ENCODE results near the gene SLC9A8. TPM values are rescaled to one million over a fixed set of nuclear protein-coding genes. Genes with fewer than 3 reads are reported as not detected.

Gene SLC9A8
- total and polyA plus RNA-seq, 2 of the 4 experiments (the other 2 are of a cell fraction) = 4.1 to 5.0 TPM

DNA sequence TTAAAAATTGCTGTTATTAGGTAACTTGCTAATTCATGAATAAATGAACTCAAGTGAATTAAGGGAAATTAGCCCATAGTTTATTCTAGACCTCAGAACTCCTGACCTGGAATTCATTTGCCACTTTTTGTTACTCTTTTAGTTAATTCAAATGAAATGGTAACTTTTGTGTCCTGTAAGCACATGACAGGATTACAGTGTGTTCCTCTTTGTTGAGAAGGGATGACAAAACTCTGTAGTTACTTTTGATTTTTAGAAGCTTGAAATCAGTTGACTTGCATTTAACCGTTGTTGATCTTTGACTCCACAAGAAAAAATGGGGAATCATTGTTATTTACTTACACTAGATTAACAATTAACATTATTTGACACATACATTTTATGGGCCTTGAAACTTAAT, 6.2 kb downstream of the SLC9A8 start:
- intact Hi-C loops (cut with micrococcal nuclease) = no loop called here
- TF ChIP-seq, protein P1, sequence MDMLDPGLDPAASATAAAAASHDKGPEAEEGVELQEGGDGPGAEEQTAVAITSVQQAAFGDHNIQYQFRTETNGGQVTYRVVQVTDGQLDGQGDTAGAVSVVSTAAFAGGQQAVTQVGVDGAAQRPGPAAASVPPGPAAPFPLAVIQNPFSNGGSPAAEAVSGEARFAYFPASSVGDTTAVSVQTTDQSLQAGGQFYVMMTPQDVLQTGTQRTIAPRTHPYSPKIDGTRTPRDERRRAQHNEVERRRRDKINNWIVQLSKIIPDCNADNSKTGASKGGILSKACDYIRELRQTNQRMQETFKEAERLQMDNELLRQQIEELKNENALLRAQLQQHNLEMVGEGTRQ (IDR thresholded peaks at IDR 0.05; ENCODE audit: low read depth, low read length) = no peak
- TF ChIP-seq MXI1 (IDR thresholded peaks at IDR 0.05; ENCODE audit: borderline replicate concordance, low read depth, low read length) (no peak), FOS (IDR thresholded peaks at IDR 0.05; ENCODE audit: low read depth, low read length) (no peak), MAZ (IDR thresholded peaks at IDR 0.05; ENCODE audit: borderline replicate concordance, low read depth, low read length) (no peak), POLR2A (IDR thresholded peaks at IDR 0.05; ENCODE audit: low read depth, low read length) (no peak), CHD1 (IDR thresholded peaks at IDR 0.05; ENCODE audit: low read depth, low read length) (no peak), RFX5 (IDR thresholded peaks at IDR 0.05; ENCODE audit: low read depth, low read length) (no peak), RAD21 (IDR thresholded peaks at IDR 0.05; ENCODE audit: low read length) (no peak), RCOR1 (IDR thresholded peaks at IDR 0.05; ENCODE audit: insufficient replicate concordance, low read length) (no peak)

More for the DNA sequence above, 6.2 kb downstream of the SLC9A8 start:
- Histone ChIP-seq H2AK5ac (ENCODE audit: low read depth, low read length) (no peak overlapping the region), H3K14ac (replicated peaks; ENCODE audit: low read depth, low read length) (no peak overlapping the region), H2BK15ac (ENCODE audit: low read depth, low read length) (no peak overlapping the region), H3K4me3 (ENCODE audit: insufficient read depth, low read depth, low read length) (no peak overlapping the region), H3K79me1 (ENCODE audit: low read depth in 1 of 2, low read length in 2 of 2) (peaks cover 17 to 26% of the 10 kb centered on the region in 2 experiments), H4K5ac (ENCODE audit: low read depth, low read length) (no peak overlapping the region), H2BK120ac (ENCODE audit: low read depth, low read length) (no peak overlapping the region), H2AFZ (replicated peaks; ENCODE audit: low read length, poor library complexity) (no peak overlapping the region), H3K27me3 (ENCODE audit: control insufficient read depth, insufficient read depth, low read length) (no peaks in the 10 kb centered on the region), H2AK9ac (replicated peaks; ENCODE audit: low read depth, low read length, poor library complexity) (no peak overlapping the region), H4K91ac (ENCODE audit: insufficient read depth, low read depth, low read length) (no peak overlapping the region), H3K4ac (ENCODE audit: low read depth, low read length) (no peak overlapping the region), H2BK20ac (ENCODE audit: low read depth, low read length) (no peak overlapping the region), H3K9ac (ENCODE audit: low read depth, low read length) (no peak overlapping the region), H3K9me3 (ENCODE audit: control insufficient read depth, insufficient read depth, low read length) (no peaks in the 10 kb centered on the region), H3K18ac (ENCODE audit: low read depth, low read length) (no peak overlapping the region), H4K20me1 (ENCODE audit: insufficient read depth, low read length) (peaks cover 5% of the 10 kb centered on the region; the same call in 1 of the 2 replicates), H4K8ac (ENCODE audit: low read depth in 2 of 2, low read length in 2 of 2) (no peak overlapping the region), H3K23ac (ENCODE audit: low read depth, low read length) (no peak overlapping the region), H3K4me1 (ENCODE audit: control insufficient read depth, insufficient read depth, low read length) (peaks cover 9% of the 10 kb centered on the region), H3K4me2 (ENCODE audit: low read depth, low read length) (no peak overlapping the region), H2BK5ac (ENCODE audit: low read depth, low read length, poor library complexity, severe bottlenecking) (no peak overlapping the region), H3K9me1 (ENCODE audit: insufficient read depth, low read length) (peaks cover 3% of the 10 kb centered on the region; the same call in 1 of the 2 replicates), H3K56ac (ENCODE audit: extremely low read depth, insufficient read depth, low read length) (no peak overlapping the region), H3K27ac (ENCODE audit: insufficient read depth, low read length) (no peak overlapping the region), H3K36me3 (ENCODE audit: control insufficient read depth, insufficient read depth, low read length) (peaks cover 7% of the 10 kb centered on the region)
- POLR2A ChIA-PET (ENCODE audit: unreplicated experiment) = no interaction called here
- no peak for ATAC-seq (ENCODE audit: low read depth)
- no TSS peak for BruUV-seq (replicated peaks)
- CTCF ChIA-PET = no interaction called here
- WGBS, 2 experiments (ENCODE audit: extremely low coverage in 2 of 2, insufficient read length in 1 of 2) = no CpG with 5 or more reads among the region's 1 CpG
- in situ Hi-C loops (cut with MboI; ENCODE audit: low sequenced_read_pairs) (no loop called here), dilution Hi-C loops (cut with HindIII; ENCODE audit: low sequenced_read_pairs, unreplicated experiment) (no loop called here)
- DNase-seq = no peak
